CD4-positive, alpha-beta T cell treated with Interleukin-4 for 1 hour (primary cell): ENCODE data around the gene FANCE.

Experiments
- DNase-seq, 2 donors: peaks; one replicate each; pipeline ENCODE4 v3.0.0-alpha.2; 2020 to 2022

Gene FANCE

DNA sequence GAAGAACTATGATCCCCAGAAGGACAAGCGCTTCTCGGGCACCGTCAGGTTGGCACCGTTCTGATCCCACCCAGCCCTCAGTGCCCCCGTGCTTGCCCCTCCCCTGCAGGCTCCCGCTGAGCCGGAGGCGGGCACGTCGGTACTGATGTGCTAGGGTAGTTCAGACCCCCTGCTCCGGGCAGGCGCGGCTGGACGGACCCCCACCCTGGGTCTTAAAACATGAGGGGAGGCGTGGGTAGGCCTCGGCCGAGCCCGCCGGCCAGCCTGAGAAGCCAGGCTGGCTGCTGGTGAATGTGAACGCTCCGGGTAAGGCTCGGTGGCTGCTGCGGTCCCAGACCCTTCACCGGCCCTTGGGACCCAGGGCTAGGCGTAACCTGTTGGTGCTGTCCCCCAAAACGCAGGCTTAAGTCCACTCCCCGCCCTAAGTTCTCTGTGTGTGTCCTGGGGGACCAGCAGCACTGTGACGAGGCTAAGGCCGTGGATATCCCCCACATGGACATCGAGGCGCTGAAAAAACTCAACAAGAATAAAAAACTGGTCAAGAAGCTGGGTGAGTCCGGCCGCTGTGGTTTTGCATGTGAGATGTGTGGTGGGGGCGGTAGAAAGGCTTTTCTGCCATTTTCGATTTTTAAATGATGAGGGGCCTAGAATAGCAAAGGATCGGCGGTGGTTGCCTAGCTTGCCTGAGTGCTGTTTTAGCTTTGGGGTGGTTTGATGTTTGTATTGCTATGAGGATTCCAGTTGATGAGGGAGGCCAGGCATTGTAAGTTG is 17.0 kb downstream of the FANCE start:
- DNase-seq, result no peak

DNA sequence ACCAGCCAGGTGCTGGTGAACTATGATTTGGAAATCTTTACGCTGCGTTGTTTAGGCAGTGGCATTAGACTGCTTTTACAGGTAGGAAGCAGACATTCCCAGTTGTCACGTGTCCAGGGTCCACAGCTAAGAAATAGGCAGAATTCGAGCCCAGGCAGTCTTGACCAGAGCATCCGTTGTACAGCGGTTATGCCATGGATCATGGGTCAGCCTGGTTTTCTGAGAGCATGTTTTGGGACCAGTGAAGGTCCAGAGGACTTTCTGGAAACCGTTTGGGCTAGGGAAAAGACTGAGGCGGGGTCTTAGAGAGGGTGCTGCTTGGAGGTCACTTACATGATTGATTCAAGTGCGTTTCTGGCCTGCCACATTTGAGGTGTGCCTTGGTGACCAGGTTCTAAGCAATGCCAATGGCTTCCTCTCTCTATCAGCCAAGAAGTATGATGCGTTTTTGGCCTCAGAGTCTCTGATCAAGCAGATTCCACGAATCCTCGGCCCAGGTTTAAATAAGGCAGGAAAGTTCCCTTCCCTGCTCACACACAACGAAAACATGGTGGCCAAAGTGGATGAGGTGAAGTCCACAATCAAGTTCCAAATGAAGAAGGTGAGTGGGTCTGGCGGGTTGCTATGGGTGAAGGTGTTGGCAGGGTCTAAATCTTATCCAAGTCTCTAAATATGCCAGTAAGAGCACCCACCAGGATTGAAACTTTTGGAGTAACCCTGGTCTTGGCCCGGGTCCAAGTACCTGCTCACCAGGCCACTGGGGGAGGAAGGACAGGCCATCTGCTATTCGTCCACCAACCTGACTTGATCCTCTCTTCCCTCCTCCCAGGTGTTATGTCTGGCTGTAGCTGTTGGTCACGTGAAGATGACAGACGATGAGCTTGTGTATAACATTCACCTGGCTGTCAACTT is 17.9 kb downstream of the FANCE start:
- DNase-seq, result peak in 1 of 2 donors; percentile 45

DNA sequence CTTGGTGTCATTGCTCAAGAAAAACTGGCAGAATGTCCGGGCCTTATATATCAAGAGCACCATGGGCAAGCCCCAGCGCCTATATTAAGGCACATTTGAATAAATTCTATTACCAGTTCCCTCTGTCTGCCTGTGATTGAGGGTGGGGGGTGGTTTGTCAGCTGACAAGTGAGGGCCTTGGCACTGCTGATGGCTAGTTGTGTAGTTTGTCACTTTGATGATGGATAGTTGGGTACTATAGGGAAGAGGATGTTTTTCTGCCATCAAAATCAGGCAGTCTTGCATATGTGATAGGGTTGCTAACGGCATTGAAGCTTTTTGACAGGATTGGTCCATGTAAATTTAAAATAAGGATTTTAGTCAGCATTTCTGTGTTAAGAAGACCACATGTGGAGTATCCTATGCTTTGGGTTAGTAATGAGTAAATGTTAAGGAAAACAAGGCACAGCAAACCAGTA is 18.6 kb downstream of the FANCE start:
- no peak for DNase-seq

DNA sequence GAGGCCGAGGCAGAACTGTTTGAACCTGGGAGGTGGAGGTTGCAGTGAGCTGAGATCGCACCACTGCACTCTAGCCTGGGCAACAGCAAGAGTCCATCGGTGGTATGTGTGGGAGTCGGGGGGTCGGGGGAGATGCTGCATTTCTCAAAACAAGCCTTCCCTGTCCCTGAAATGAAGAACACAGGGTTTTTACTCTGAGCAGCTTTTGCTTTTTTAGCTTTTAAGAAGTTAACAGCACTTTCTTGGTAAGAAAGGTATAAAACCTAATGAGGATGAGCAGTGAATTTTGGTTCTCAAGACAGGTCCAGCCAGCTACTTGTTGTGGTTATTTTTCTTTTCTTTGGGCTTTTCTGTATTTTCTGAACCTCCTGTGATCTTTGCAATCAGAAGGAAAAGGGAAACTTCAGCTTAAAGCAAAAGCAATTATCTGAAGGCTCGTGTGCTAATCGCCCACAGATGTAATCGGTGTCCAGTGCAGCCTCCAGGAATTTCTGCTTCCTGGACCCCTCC is 19.8 kb downstream of the FANCE start:
- DNase-seq, result no peak

DNA sequence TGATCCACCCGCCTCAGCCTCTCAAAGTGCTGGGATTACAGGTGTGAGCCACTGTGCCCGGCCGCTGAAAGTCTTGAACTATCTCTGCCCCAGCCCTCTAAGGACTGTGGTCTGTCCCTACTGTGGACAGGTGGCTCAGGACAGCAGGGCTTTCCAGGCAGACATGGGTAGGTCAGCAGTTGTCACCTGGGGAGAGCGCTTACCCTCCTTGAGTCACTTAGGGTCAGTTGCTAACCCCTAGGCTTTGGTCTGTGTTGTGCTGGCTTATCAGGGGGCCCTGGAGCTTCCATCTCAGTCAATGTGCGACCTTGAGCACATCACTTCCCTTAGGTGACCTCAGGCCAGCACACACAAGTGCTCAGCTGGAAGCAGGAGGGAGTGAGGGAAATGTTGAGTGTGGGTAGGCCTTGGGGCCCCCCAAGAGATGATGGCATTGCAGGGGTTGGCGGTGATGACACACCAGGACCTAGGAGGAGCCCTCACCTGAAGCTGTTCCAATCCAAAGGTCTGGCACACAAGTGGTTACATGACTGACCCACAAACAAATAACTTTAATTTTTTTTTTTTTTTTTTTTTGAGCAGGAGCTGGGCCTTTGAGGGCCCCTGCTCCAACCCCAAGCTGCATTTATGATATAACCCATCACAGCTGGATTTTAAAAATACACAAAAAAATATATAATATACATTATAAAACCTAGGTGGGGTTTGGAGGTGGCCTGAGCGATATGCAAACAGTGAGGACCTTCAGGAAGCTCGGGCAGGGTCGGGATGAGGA is 21.1 kb downstream of the FANCE start:
- no peak for DNase-seq

DNA sequence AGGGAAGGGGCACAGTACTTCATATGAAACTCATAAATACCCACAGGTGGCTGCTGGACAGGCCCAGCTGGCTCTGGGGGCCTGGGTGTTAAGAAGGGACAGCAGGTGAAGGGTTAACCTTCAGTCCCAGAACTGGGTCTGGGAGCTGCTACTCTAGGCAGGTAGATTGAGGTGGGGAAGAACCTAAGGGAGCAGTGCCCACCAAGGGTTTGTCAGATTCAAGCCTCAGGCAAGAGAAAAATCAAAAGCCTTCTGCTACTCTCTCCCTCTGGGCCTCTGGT is 21.7 kb downstream of the FANCE start:
- no peak for DNase-seq

DNA sequence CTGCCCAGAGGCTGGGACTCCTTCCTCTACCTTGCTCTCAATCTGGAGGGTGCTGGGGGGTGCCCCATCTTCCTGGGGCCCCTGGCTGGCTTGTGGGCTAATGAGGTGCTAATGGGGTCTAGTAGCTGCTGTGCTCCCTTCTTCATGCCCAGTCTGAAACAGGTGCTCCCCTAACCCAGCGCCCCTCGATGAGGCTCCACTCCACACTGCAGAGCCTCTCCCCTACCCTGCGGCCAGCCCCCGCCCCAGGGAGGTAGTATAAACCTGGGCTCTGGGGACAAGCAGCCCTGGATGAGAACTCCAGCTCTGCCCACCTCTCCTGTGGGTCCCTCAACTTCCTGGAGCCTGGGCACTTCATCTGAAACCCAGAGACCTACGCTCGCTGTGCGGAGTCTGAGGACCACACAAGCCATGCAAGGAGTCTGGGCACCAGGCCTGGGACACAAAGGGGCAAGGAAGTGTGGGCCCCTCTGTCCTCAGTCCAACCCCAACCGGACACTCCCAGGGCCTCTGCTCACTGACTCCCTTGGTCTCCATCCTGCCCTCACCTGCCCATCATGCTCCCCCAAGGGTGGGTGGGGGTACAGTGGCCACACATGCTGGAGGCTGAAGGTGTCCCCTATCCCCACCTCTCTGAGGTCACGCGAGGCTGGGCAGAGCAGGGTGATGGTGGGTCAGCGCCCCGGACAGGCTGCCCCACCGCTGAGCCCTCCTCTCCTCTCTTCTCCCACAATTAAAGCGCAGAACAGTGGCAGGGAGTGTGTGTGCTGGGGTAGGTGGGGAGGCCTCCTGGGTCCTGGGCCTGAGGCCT is 22.2 kb downstream of the FANCE start:
- no peak for DNase-seq

DNA sequence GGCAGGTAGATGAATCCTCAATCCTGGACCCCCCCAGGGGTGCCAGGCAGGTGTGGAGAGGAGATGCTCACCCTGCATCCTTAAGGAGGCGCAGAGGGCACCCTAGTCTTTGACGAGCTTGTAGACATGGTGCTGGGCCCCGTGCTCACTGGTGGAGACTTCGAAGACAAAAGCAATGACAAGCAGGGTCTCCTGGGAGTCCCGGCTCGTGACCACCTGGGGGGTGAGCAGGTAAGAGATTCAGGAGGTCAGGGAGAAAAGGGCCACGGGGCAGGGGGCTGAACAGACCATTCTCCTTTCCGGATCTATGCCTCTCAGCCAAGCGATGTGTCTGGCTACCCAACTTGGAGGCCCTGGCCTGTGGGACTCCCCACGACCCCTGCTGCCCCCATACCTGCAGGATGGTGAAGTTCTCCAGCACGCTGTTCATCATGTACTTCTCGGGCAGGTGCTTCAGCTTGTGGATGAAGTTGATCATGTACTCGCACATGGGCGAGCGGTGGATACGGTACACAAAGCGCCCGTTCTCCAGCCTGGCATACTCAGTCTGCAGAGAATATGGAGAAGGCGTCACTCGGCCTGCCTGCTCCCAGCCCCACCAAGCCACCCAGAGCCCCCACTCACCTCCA is 22.9 kb downstream of the FANCE start:
- no peak for DNase-seq

DNA sequence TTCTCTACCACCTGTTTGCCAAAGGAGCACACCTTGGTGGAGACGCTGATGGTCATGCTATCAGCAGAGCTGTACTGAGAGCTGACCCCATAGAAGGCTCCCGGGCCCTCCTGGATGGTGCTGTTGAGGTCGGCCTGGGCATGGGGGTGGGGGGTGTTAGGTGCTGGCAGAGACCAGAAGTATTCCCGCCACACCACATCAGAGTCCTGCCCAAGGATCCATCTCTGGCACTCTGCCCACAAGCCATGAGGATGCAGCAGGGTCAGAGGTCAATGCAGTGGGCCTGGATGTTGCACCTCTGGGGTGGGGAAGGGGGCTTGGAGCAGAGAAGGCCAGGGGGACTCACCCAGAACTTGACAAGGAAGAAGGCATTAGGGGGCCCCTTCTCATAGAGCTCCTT is 23.4 kb downstream of the FANCE start:
- DNase-seq, result no peak

DNA sequence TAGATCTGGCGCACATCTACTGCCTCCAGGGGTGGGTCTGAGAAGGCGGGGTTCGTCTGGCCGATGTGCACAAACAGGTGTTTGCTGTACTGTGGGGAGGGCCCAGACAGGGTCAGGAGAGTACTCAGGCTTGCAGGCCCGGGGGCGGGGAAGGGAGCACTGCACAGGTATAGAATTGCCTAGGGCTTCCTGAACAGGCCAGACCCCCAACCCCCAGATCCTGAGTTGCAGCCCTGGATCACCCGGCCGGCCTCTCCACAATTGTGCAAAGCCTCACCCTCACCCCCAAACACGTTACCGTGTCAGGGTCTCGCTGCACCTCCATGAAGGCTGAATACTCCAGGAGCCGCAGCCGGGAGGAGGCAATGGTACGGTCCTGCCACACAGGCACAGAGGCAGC is 23.9 kb downstream of the FANCE start:
- DNase-seq, result no peak

DNA sequence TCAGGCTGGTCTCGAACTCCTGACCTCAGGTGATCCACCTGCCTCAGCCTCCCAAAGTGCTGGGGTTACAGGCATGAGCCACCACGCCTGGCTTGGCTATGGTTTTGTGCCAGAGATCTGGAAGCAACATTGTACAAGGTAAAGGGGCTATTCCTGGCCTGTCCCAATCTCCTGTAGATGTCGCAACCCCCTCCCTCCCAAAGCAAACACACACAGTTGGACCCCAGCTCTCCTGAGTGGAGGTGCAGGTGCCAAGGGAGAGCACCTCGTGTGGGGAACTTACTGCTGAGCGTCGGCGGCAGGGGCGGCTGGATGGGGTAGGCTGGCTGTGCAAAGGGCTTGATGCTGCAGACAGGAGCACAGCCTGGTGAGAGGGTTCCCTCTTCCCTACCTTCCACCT is 24.9 kb downstream of the FANCE start:
- no peak for DNase-seq

DNA sequence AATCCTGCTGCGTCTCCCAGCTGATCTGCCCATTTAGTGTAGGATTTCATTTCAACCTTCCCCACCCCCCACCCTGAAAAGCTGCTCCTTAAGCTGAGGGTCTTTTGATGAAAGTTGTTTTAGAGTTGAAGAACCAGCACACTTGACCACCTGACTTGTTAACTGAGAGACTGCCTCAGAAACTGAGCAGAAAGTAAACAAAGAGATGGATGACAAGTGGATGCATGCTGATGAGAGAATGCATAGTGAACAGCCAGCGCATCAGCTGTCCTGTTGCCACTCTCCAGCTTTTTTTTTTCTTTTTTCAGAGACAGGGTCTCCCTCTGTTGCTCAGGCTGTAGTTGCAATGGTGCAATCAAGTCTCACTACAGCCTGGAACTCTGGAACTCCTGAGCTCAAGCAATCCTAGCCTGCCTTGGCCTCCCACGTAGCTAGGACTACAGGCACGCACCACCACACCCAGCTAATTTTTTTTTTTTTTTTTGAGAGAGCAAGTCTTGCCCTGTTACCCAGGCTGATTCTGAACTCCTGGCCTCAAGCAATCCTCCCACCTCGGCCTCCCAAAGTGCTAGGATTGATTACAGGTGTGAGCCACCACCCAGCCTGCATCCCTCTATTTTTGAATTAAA is 25.5 kb downstream of the FANCE start:
- DNase-seq, result no peak

DNA sequence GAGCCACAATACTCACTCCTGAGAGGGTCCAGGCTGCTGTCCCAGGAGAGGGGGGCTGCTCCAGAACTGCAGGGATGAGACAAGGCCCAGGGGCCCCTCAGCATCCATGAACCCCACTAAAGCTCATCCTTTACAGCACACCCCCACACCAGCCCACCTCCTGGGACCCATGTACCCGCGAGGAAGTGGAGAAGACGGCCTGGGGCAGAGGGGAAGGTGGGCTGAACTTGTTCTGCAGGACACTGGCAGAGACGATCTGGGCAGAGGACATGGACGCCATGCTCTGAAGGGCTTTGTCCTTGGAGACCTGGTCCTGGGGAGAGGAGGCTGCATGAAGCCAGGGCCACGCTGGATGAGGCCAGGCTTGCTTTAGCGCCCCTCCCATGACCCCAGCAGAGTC is 26.1 kb downstream of the FANCE start:
- no peak for DNase-seq

DNA sequence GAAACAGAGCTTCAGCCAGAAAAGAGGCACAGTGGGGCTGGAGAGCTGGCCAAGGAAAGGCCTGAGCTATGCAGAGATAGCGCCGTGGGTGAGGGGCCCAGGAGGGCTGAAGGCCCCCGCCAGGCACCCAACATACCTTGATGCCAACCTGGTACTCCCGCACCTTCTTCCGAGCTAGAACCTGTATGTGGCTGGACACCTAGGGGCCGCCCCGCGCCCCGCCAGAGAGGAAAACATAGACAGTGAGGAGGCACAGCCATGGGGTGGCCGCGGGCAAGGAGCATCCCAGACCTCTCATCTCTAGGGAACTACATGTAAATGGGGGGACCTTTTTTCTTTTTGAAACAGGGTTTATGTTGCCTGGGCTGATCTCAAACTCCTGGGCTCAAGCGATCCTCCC is 28.0 kb downstream of the FANCE start:
- no peak for DNase-seq

DNA sequence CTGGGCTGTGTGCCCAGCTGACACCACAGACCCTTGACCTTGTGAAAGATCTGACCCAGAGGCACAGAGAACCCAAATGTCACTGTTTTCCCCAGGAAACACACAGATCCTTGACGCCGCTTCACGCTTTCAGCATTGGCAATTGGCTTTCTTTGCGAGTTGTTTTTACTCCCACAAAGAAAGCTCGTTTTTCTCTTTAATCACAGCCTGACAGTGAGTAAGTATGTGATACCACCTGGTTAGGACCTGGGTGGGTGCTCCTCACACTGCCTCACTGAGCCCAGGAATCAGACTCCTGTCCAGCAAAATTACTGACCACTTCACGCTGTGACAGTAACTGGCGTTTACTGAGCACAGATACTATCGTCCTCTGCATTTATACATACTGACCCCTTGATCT is 29.1 kb downstream of the FANCE start:
- DNase-seq, result no peak

DNA sequence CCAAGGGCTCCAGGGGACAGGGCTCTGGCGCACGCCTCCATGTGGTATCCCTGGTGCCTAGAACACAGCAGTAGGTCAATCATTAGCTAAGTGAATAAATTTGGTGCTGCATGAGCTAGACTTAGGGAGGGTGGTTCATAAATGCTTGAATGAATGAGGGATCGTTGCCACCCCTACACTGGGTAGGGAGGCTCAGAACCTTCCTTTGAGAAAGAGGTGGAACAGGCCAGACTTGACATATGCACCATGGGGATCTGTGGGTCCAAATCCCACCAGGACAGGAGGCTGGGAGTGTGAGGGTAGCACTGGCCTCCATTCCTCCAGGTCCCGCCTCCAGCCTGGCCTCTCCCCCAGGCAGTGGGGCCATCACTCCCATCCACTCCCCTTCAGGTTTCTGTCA is 30.9 kb downstream of the FANCE start:
- DNase-seq, result no peak

DNA sequence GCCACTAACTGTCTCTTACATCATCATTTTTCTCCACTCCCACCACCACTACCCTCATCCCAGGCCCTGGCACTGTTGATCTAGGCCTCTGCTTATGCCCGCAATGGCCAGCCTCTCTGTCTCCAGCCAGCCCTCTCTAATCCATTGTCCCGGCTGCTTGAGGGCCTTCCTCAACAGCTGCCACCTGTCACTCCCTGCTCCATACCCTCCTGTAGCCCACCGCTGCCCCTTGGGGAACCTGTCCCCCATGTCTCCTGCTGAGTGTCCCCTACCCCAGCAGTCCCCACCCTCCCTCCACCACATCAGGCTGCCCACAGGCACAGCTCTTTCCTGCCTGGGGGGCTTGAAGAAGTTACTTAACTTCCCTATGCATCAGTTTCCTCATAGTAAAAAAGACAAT is 31.4 kb downstream of the FANCE start:
- DNase-seq, result no peak

DNA sequence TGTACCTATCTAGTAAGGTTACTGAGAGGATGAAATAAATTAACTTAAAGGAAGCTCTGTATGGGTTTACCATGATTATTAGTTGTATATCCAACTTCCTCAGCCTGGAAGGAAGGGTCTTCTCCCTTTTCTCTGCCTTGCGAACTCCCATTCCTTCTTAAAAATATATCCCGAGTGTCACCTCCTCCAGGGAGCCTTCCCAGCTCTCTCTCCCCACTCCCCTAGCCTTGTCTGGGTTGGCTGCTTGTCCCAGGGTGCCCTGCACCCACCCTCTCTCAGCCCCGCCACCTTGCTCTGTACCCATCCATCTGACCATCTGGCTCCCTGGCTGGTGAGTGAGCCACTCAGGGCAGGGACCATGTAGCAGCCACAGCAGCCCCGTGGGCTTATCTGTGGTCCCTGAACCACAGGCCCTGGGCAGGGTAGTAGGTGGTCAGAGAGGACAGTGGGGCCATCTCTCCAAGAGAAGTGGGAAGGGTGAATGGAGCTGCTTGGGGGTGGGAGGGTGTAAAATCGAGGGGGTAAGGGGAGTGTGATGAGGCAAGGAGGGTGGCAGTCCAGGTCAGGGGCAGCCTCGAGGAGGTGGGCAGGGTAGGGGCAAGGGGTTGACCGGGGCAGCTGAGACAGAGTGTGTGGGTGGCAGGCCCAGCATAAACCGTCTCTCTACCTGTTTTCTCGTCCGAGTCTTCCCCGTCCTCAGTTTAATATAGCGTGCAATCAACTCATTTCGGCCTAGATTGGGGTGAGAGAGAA is 31.9 kb downstream of the FANCE start:
- no peak for DNase-seq

DNA sequence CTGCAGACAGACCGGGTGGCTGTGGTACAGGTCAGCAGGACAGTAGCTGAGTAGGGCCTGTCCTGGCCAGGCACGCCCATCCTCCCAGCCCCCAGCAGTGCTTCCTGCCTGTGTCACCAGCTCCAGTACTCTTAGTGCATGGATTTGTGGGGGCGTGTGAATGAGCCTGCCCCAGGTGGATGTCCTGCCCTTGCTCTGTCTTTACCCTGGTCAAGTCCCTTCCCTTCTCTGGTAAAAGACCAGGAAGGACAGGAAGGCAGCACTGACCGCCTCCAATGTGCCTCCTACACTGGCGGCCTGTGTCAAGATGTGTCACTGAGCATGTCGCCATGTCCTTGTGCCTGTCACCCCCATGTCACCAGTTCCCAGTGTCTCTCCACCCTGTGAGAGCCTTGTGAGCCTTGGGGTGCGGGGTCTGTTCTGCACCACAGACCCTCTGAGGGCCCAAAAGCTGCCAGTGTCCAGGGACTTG is 32.8 kb downstream of the FANCE start:
- no peak for DNase-seq

DNA sequence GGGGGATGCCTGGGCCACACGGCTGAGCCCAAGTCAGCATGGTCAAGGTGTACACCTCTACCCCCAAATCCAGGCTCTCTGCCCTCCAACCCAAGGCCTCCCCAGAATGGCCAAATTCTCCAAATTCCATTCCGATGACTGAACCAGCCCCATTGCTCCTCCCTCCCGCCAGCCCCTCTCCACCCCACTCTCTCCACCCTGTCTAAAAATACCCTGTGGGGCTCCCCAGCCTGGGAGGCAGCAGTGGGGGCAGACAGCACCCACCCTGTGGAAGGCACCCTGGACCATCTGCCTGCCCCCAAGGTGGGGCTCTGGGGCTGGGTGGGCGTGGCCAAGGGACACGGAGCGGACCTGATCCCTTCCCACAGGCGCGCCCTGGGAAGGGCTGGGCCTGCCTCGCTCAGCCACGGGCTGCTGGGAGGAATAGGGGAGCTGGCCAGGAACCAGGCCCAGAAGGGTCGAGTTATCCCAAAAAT is 33.3 kb downstream of the FANCE start:
- no peak for DNase-seq
